ENCODE results near the gene ATAD1. TPM values are rescaled to one million over a fixed set of nuclear protein-coding genes. Genes with fewer than 3 reads are reported as not detected.

The ATAD1 gene
- total RNA-seq, 1 experiment from 2014 or later = 62.0 TPM

GRCh38 chr10:87724789-87725188 is 93.2 kb downstream of the ATAD1 start:
- H3K9me3 ChIP-seq (ENCODE audit: control insufficient read depth, insufficient read depth, low read depth, low read length) = no peaks in the 10 kb centered on the region
- CTCF ChIA-PET = interaction anchor here (0.6 kb wide), 1 partner anchor 47 kb away, joined by 7 read pairs; no protein-coding TSS in a partner anchor
- intact Hi-C loops (cut with micrococcal nuclease; ENCODE audit: unreplicated experiment) = no loop called here
- H3K4me1 ChIP-seq (ENCODE audit: control insufficient read depth, insufficient read depth, low read length) = no peaks in the 10 kb centered on the region
- H3K27me3 ChIP-seq (ENCODE audit: control insufficient read depth, insufficient read depth, low read length) = no peaks in the 10 kb centered on the region
- H3K27ac ChIP-seq (ENCODE audit: low read length) = no peak overlapping the region
- in situ Hi-C loops (cut with HindIII; ENCODE audit: low pct_unique_long_range_greater_than_20kb, low sequenced_read_pairs) = no loop called here
- POLR2A ChIA-PET = no interaction called here
- no peak overlapping the region for H3K4me3 ChIP-seq (ENCODE audit: low read depth in 2 of 2, low read length in 2 of 2)
- DNase-seq (ENCODE audit: low read depth, low spot score) (no peak), ATAC-seq (no peak)
- no TSS peak for BruUV-seq (replicated peaks)
- TF ChIP-seq POLR2AphosphoS5 (IDR thresholded peaks at IDR 0.05; ENCODE audit: low read depth, low read length) (no peak), TCF7L2 (IDR thresholded peaks at IDR 0.05; ENCODE audit: low read depth, low read length) (no peak), SIN3A (IDR thresholded peaks at IDR 0.05; ENCODE audit: borderline replicate concordance, insufficient read depth, low read depth, low read length) (no peak), REST (IDR thresholded peaks at IDR 0.05; ENCODE audit: insufficient read depth in 1 of 2, low read depth in 2 of 2, low read length in 1 of 2) (no peak)
- H3K36me3 ChIP-seq (ENCODE audit: control insufficient read depth, insufficient read depth, low read length) = no peaks in the 10 kb centered on the region

GRCh38 chr10:87723500-87723899 is 94.5 kb downstream of the ATAD1 start:
- no peak overlapping the region for H3K27ac ChIP-seq (ENCODE audit: low read length)
- ChIA-PET CTCF (no interaction called here), POLR2A (no interaction called here)

More at GRCh38 chr10:87723500-87723899, 94.5 kb downstream of the ATAD1 start:
- TF ChIP-seq CTCF (IDR thresholded peaks at IDR 0.05) (no peak), POLR2AphosphoS5 (IDR thresholded peaks at IDR 0.05; ENCODE audit: low read depth, low read length) (no peak), SIN3A (IDR thresholded peaks at IDR 0.05; ENCODE audit: borderline replicate concordance, insufficient read depth, low read depth, low read length) (no peak), TCF7L2 (IDR thresholded peaks at IDR 0.05; ENCODE audit: low read depth, low read length) (no peak), REST (IDR thresholded peaks at IDR 0.05; ENCODE audit: insufficient read depth in 1 of 2, low read depth in 2 of 2, low read length in 1 of 2) (no peak)
- Histone ChIP-seq H3K36me3 (ENCODE audit: control insufficient read depth, insufficient read depth, low read length) (no peaks in the 10 kb centered on the region), H3K4me3 (ENCODE audit: low read depth in 2 of 2, low read length in 2 of 2) (no peak overlapping the region), H3K9me3 (ENCODE audit: control insufficient read depth, insufficient read depth, low read depth, low read length) (no peaks in the 10 kb centered on the region), H3K27me3 (ENCODE audit: control insufficient read depth, insufficient read depth, low read length) (no peaks in the 10 kb centered on the region), H3K4me1 (ENCODE audit: control insufficient read depth, insufficient read depth, low read length) (no peaks in the 10 kb centered on the region)
- in situ Hi-C loops (cut with HindIII; ENCODE audit: low pct_unique_long_range_greater_than_20kb, low sequenced_read_pairs) = no loop called here
- no TSS peak for BruUV-seq (replicated peaks)
- intact Hi-C loops (cut with micrococcal nuclease; ENCODE audit: unreplicated experiment) = no loop called here
- DNase-seq (ENCODE audit: low read depth, low spot score) = no peak
- no peak for ATAC-seq

Measured in Panc1 (cell line).